ENCODE data around the gene CCDC149. TPM values are rescaled to one million over a fixed set of nuclear protein-coding genes. Genes with fewer than 3 reads are reported as not detected.

Gene CCDC149
- total and polyA plus RNA-seq, 2 donors (not counting 3 experiments of a cell fraction or from before 2014, with no cell fraction given): 7.8 to 11.3 TPM

GRCh38 chr4:24867766-24868296, 45.0 kb downstream of the CCDC149 start:
- Histone ChIP-seq H4K20me1 (replicated peaks; ENCODE audit: control insufficient read depth, extremely low read depth, insufficient read depth, low read length) (no peaks in the 10 kb centered on the region), H3K27me3 (ENCODE audit: control insufficient read depth in 2 of 2, insufficient read depth in 2 of 2, low read length in 2 of 2) (no peaks in the 10 kb centered on the region), H3K9me1 (replicated peaks; ENCODE audit: control insufficient read depth, extremely low read depth, insufficient read depth, low read length) (no peaks in the 10 kb centered on the region), H2AFZ (ENCODE audit: low read depth, low read length) (no peak overlapping the region), H3K9me3 (replicated peaks; ENCODE audit: control insufficient read depth, insufficient read depth, low read length) (no peaks in the 10 kb centered on the region), H3K9ac (replicated peaks; ENCODE audit: extremely low read depth, insufficient read depth, low read length) (no peak overlapping the region), H3K4me3 (replicated peaks in 1 of 3; ENCODE audit: insufficient read depth in 1 of 3, low read depth in 1 of 3, low read length in 3 of 3) (no peak overlapping the region), H3K79me2 (ENCODE audit: control insufficient read depth, insufficient read depth, low read length) (no peaks in the 10 kb centered on the region), H3K4me1 (ENCODE audit: control insufficient read depth, extremely low read depth, insufficient read depth, low read length) (no peaks in the 10 kb centered on the region), H3K36me3 (ENCODE audit: control insufficient read depth in 2 of 2, extremely low read depth in 1 of 2, insufficient read depth in 2 of 2, low read length in 2 of 2) (no peaks in the 10 kb centered on the region), H3K4me2 (ENCODE audit: insufficient read depth, low read length) (no peak overlapping the region), H3K27ac (ENCODE audit: insufficient read depth, low read depth, low read length) (no peak overlapping the region)
- dilution Hi-C loops (cut with MboI; ENCODE audit: extremely low pct_ligation_motif_present, low sequenced_read_pairs) (no loop called here), intact Hi-C loops (cut with micrococcal nuclease) (no loop called here)
- ChIA-PET POLR2A (no interaction called here), CTCF (interaction anchor here (1.3 kb wide), 1 partner anchor 22 kb away, joined by 3 read pairs; no protein-coding TSS in a partner anchor)
- TF ChIP-seq MYC (IDR thresholded peaks at IDR 0.05; ENCODE audit: low read depth, low read length) (no peak), EZH2 (IDR thresholded peaks at IDR 0.05; ENCODE audit: borderline replicate concordance, low read depth, low read length, severe bottlenecking) (no peak), JUN (IDR thresholded peaks at IDR 0.05; ENCODE audit: borderline replicate concordance, insufficient read depth, insufficient read length, low read depth) (no peak)
- TF ChIP-seq, protein P1, sequence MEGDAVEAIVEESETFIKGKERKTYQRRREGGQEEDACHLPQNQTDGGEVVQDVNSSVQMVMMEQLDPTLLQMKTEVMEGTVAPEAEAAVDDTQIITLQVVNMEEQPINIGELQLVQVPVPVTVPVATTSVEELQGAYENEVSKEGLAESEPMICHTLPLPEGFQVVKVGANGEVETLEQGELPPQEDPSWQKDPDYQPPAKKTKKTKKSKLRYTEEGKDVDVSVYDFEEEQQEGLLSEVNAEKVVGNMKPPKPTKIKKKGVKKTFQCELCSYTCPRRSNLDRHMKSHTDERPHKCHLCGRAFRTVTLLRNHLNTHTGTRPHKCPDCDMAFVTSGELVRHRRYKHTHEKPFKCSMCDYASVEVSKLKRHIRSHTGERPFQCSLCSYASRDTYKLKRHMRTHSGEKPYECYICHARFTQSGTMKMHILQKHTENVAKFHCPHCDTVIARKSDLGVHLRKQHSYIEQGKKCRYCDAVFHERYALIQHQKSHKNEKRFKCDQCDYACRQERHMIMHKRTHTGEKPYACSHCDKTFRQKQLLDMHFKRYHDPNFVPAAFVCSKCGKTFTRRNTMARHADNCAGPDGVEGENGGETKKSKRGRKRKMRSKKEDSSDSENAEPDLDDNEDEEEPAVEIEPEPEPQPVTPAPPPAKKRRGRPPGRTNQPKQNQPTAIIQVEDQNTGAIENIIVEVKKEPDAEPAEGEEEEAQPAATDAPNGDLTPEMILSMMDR (IDR thresholded peaks at IDR 0.05; ENCODE audit: extremely low read depth in 1 of 2, insufficient read depth in 1 of 2, low read depth in 1 of 2, low read length in 2 of 2): no peak
- FAIRE-seq (no peak), DNase-seq (ENCODE audit: low read depth, low spot score) (no peak)
- no TSS peak for BruUV-seq (replicated peaks)

DNA sequence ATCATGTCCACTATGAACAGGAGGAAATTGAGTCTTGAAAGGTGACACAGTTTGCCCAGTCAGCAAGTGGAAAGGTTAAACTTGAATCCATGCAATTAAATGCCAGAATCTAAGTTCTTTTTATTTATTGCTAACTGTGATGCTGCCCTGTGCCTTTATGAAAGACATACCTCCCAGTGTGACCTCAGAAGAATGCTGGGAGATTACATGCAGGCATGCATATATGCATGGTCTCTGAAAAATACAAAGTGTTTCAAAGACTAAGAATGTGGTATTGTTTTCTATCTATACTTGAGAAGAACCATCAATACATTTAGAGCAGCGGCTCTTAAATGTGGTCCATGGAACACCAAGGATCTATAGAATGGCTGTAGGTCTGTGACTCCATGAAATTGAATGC, 45.6 kb downstream of the CCDC149 start:
- no peaks in the 10 kb centered on the region for H3K36me3 ChIP-seq (ENCODE audit: control insufficient read depth in 2 of 2, extremely low read depth in 1 of 2, insufficient read depth in 2 of 2, low read length in 2 of 2)
- no peak overlapping the region for H3K27ac ChIP-seq (ENCODE audit: insufficient read depth, low read depth, low read length)
- DNase-seq (ENCODE audit: low read depth, low spot score) (no peak), FAIRE-seq (no peak)
- no peaks in the 10 kb centered on the region for H3K79me2 ChIP-seq (ENCODE audit: control insufficient read depth, insufficient read depth, low read length)
- H3K27me3 ChIP-seq (ENCODE audit: control insufficient read depth in 2 of 2, insufficient read depth in 2 of 2, low read length in 2 of 2): no peaks in the 10 kb centered on the region
- H3K4me1 ChIP-seq (ENCODE audit: control insufficient read depth, extremely low read depth, insufficient read depth, low read length): no peaks in the 10 kb centered on the region
- no peaks in the 10 kb centered on the region for H3K9me3 ChIP-seq (replicated peaks; ENCODE audit: control insufficient read depth, insufficient read depth, low read length)
- no peak overlapping the region for H3K4me2 ChIP-seq (ENCODE audit: insufficient read depth, low read length)
- TF ChIP-seq FOS (IDR thresholded peaks at IDR 0.05; ENCODE audit: borderline replicate concordance, insufficient read depth, low read length) (no peak), GATA2 (IDR thresholded peaks at IDR 0.05; ENCODE audit: insufficient read depth, insufficient read length, low read depth, low read length) (no peak), MAX (IDR thresholded peaks at IDR 0.05; ENCODE audit: insufficient read depth, insufficient read length) (no peak), POLR2AphosphoS5 (IDR thresholded peaks at IDR 0.05; ENCODE audit: insufficient read depth, low read depth, low read length) (no peak), EZH2 (IDR thresholded peaks at IDR 0.05; ENCODE audit: borderline replicate concordance, low read depth, low read length, severe bottlenecking) (no peak), POLR2A (IDR thresholded peaks at IDR 0.05; ENCODE audit: low read depth, low read length) (no peak), JUN (IDR thresholded peaks at IDR 0.05; ENCODE audit: borderline replicate concordance, insufficient read depth, insufficient read length, low read depth) (no peak), MYC (IDR thresholded peaks at IDR 0.05; ENCODE audit: low read depth, low read length) (no peak)
- TF ChIP-seq, protein P1 (IDR thresholded peaks at IDR 0.05; ENCODE audit: extremely low read depth in 1 of 2, insufficient read depth in 1 of 2, low read depth in 1 of 2, low read length in 2 of 2): no peak
- ChIA-PET POLR2A (interaction anchor here (0.7 kb wide), 1 partner anchor 1654 kb away, joined by 5 read pairs; no protein-coding TSS in a partner anchor), CTCF (interaction anchor here (1.3 kb wide), 2 partner anchors 21 to 113 kb away, joined by 3 to 5 read pairs; no protein-coding TSS in a partner anchor)
- dilution Hi-C loops (cut with MboI; ENCODE audit: extremely low pct_ligation_motif_present, low sequenced_read_pairs): no loop called here
- BruUV-seq (replicated peaks): no TSS peak
- no peak overlapping the region for H3K4me3 ChIP-seq (replicated peaks in 1 of 3; ENCODE audit: insufficient read depth in 1 of 3, low read depth in 1 of 3, low read length in 3 of 3)
- H4K20me1 ChIP-seq (replicated peaks; ENCODE audit: control insufficient read depth, extremely low read depth, insufficient read depth, low read length): no peaks in the 10 kb centered on the region
- no peaks in the 10 kb centered on the region for H3K9me1 ChIP-seq (replicated peaks; ENCODE audit: control insufficient read depth, extremely low read depth, insufficient read depth, low read length)
- intact Hi-C loops (cut with micrococcal nuclease): no loop called here
- no peak overlapping the region for H3K9ac ChIP-seq (replicated peaks; ENCODE audit: extremely low read depth, insufficient read depth, low read length)
- H2AFZ ChIP-seq (ENCODE audit: low read depth, low read length): no peak overlapping the region

All from endothelial cell of umbilical vein (primary cell).